Cardiac muscle cell (in vitro differentiated cells and primary cell): ENCODE measurements around the gene REXO4. TPM values are rescaled to one million over a fixed set of nuclear protein-coding genes. Genes with fewer than 3 reads are reported as not detected.
A peak's percentile ranks its signal among the peaks of the same experiment; 100 is the strongest.

Experiments used
- DNase-seq, 2 donors: peaks; one replicate each; pipeline versions ENCODE4 v3.0.0 to v3.0.0-alpha.2; 2010 to 2017; ENCODE audit warnings: low read depth in 1 of 2, low spot score in 1 of 2
- H3K27ac ChIP-seq: fragments of 200-600 bp; sonication (generic); 2 replicates; pipeline ENCODE4 v1.5.1; 2016
- H3K27me3 ChIP-seq: fragments of 200-600 bp; sonication (generic); 2 replicates; pipeline ENCODE4 v1.6.0; 2016; ENCODE audit warnings: control low read depth
- H3K36me3 ChIP-seq: fragments of 200-600 bp; sonication (generic); 2 replicates; pipeline ENCODE4 v1.5.1; 2016; ENCODE audit warnings: control low read depth
- H3K4me1 ChIP-seq: fragments of 200-600 bp; sonication (generic); 2 replicates; pipeline ENCODE4 v1.8.1; 2017; ENCODE audit warnings: low read depth, mild to moderate bottlenecking, mixed run types
- H3K4me3 ChIP-seq: fragments of 200-600 bp; sonication (generic); 2 replicates; pipeline ENCODE4 v1.5.1; 2016; ENCODE audit warnings: mild to moderate bottlenecking
- H3K9me3 ChIP-seq: fragments of 200-600 bp; sonication (generic); 2 replicates; pipeline ENCODE4 v1.5.1; 2017; ENCODE audit warnings: low read depth, mild to moderate bottlenecking, control low read depth
- CTCF ChIP-seq: IDR thresholded peaks from 2 replicates; pipeline ENCODE4 v1.5.1; 2012; ENCODE audit warnings: low read depth, mild to moderate bottlenecking, low read length
- polyA plus RNA-seq: library from polyadenylated mRNA; unstranded; fragments of >200 nt; fragmentation: Nextera tagmentation; extraction: Ambion mirVana; gene quantifications from 2 replicates; pipeline ENCODE4 v1.2.1, GENCODE V29; 2016
- total RNA-seq: library from RNA; depleted of rRNA; stranded (reverse); fragments of >200 nt; gene quantifications from 2 replicates; pipeline ENCODE4 v1.2.3, GENCODE V29; 2016

REXO4 gene
- total and polyA plus RNA-seq, 2 experiments from 2014 or later = 27.1 to 50.2 TPM

- no peak for DNase-seq
- H3K4me3 ChIP-seq = no peak overlapping the region
- no peaks in the 10 kb centered on the region for H3K9me3 ChIP-seq
- no peak overlapping the region for H3K27ac ChIP-seq
- TF ChIP-seq CTCF = no peak
- H3K36me3 ChIP-seq = peaks cover 21% of the 10 kb centered on the region
- H3K27me3 ChIP-seq = no peaks in the 10 kb centered on the region
- peaks cover 5% of the 10 kb centered on the region for H3K4me1 ChIP-seq
Observed at GRCh38 chr9:133415170-133415569, 2.6 kb downstream of the REXO4 start.

DNA sequence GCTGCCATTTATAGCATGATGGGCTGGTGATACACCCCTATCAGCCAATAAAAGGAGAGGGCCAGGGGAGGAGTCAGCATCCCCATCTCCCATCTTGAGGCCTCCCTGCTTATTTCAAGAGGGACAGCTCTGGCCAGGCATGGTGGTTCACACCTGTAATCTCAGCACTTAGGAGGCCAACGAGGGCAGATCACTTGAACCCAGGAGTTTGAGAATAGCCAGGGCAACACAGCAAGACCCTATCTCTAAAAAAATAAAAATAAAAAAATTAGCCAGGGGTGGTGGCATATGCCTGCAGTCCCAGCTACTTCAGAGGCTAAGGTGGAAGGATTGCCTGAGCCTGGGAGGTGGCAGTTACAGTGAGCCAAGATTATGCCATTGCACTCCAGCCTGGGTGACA, 9.8 kb downstream of the REXO4 start:
- Histone ChIP-seq H3K9me3 (no peaks in the 10 kb centered on the region), H3K27me3 (no peaks in the 10 kb centered on the region), H3K36me3 (peaks cover 38% of the 10 kb centered on the region), H3K27ac (no peak overlapping the region), H3K4me1 (no peaks in the 10 kb centered on the region), H3K4me3 (no peak overlapping the region)
- DNase-seq = no peak
- no peak for TF ChIP-seq CTCF

DNA sequence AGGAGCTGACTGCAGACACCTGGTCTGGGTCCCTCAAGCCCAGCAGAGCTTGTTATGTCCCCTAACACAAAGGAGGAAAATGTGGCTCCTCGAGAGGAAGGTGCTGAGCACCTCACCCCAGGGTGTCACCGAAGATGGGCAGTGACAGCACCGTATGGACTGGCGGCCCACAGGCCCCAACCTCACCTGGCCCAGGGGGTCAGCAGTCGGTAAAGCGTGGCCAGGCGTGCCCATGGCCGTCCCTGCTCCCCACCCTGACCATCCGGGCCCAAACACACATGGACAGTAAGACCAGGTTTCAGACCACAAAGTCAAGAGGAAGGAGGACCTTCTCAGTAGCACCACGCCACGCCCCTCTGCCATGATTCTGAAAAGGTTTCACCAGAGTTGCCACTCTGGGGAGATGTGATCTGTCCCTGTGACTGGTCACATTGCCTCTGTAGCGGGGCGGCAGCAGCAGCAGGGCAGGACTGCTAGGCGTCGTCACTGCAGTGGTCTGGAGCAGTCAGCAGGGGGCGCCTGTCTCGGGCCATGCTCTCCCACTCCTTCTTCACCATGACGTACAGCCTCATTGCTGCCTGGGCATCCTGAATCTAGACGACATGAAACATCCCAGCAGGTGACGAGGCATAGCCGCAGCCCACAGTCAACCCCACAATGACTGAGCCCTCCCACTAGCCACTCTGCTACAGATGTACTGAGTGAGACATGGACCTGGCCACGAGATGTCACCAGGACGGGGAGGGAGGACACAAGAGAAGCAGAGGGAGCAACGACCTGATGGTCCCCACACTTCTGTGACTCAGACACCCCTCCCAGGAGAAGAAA, 11.1 kb downstream of the REXO4 start:
- no peak overlapping the region for H3K27ac ChIP-seq
- TF ChIP-seq CTCF = peak; percentile 93
- peaks cover 28% of the 10 kb centered on the region for H3K36me3 ChIP-seq
- H3K4me1 ChIP-seq = no peaks in the 10 kb centered on the region
- no peak overlapping the region for H3K4me3 ChIP-seq
- no peaks in the 10 kb centered on the region for H3K9me3 ChIP-seq
- peak; percentile 72 to 81 for DNase-seq
- no peaks in the 10 kb centered on the region for H3K27me3 ChIP-seq

- no peak overlapping the region for H3K4me3 ChIP-seq
- H3K27me3 ChIP-seq = no peaks in the 10 kb centered on the region
- H3K27ac ChIP-seq = no peak overlapping the region
- TF ChIP-seq CTCF = no peak
- H3K36me3 ChIP-seq = peaks cover 21% of the 10 kb centered on the region
- no peaks in the 10 kb centered on the region for H3K4me1 ChIP-seq
- peak in 1 of 2 donors; percentile 67 for DNase-seq
- H3K9me3 ChIP-seq = no peaks in the 10 kb centered on the region
Observed at GRCh38 chr9:133405508-133406438, 12.0 kb downstream of the REXO4 start.

DNA sequence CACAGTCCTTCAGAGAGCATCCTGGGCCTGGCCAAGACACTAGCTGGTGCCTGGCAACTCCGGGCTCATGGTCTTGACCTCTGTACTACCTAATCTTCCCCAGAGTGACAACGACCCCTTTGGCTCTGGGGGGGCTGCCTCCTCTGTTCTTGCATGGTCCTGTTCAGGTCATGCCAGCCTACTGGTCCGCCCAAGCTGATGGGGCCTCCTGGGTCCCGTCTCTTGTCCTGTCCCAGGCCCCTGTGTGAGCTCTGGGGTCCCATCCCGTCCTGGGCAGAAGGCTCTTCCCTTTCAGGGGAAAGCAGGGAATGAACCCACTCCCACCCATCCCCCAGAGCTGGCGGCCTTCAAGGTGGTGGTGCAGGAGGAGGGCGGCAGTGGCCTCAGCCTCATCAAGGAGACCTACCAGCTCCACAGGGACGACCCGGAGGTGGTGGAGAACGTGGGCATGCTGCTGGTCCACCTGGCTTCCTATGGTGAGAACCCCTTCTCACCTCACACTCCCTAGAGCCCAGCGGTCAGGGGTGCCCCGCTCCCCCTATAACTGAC, 13.3 kb downstream of the REXO4 start:
- H3K4me1 ChIP-seq = no peaks in the 10 kb centered on the region
- no peaks in the 10 kb centered on the region for H3K9me3 ChIP-seq
- no peak overlapping the region for H3K4me3 ChIP-seq
- H3K27me3 ChIP-seq = no peaks in the 10 kb centered on the region
- TF ChIP-seq CTCF = no peak
- H3K36me3 ChIP-seq = peaks cover 18% of the 10 kb centered on the region
- DNase-seq = no peak
- no peak overlapping the region for H3K27ac ChIP-seq
